HepG2 (cell line): ENCODE data around the gene AP3D1. TPM values are rescaled to one million over a fixed set of nuclear protein-coding genes. Genes with fewer than 3 reads are reported as not detected.
A peak's percentile ranks its signal among the peaks of the same experiment; 100 is the strongest.

Experiments used
- FOXM1 ChIP-seq: sonication (generic); formaldehyde crosslinking; IDR thresholded peaks from 2 replicates; pipeline ENCODE4 v1.5.0; 2020; ENCODE audit warnings: missing genetic modification reagents
- GATA4 ChIP-seq: sonication (generic); IDR thresholded peaks from 2 replicates; pipeline ENCODE4 v1.6.1; 2016; ENCODE audit warnings: antibody characterized with exemption, low read depth, borderline replicate concordance
- HDAC1 ChIP-seq: sonication (generic); formaldehyde crosslinking; IDR thresholded peaks from 2 replicates; pipeline ENCODE4 v1.5.1; 2020; ENCODE audit warnings: mild to moderate bottlenecking, missing genetic modification reagents
- HNRNPUL1 ChIP-seq: fragments of 200-400 bp; formaldehyde crosslinking; IDR thresholded peaks from 2 replicates; pipeline ENCODE4 v1.6.1; 2017; ENCODE audit warnings: low read depth, mild to moderate bottlenecking, low read length, moderate library complexity
- MAFF ChIP-seq: IDR thresholded peaks from 2 replicates; pipeline ENCODE4 v1.6.1; 2011; ENCODE audit warnings: low read depth, low read length, improper control_type of control experiment
- NFIB ChIP-seq: sonication (generic); formaldehyde crosslinking; IDR thresholded peaks from 2 replicates; pipeline ENCODE4 v1.9.0; 2021; ENCODE audit warnings: missing genetic modification reagents, mild to moderate bottlenecking, borderline replicate concordance
- SAP130 ChIP-seq: IDR thresholded peaks from 2 replicates; pipeline ENCODE4 v1.6.1; 2016; ENCODE audit warnings: low read depth
- SKI ChIP-seq: fragments of 450-650 bp; IDR thresholded peaks from one replicate; pipeline ENCODE4 v1.6.1; 2018; ENCODE audit warnings: mild to moderate bottlenecking; ENCODE audit not compliant: partially characterized antibody
- SMAD1 ChIP-seq: sonication (generic); formaldehyde crosslinking; IDR thresholded peaks from 2 replicates; pipeline ENCODE4 v1.4.0; 2020; ENCODE audit warnings: missing genetic modification reagents, low read depth, mild to moderate bottlenecking, borderline replicate concordance
- ZBTB7A ChIP-seq: sonication (generic); formaldehyde crosslinking; IDR thresholded peaks from 2 replicates; pipeline ENCODE4 v1.8.0; 2022; ENCODE audit warnings: mild to moderate bottlenecking, missing genetic modification reagents
- ZNF225 ChIP-seq: sonication (generic); formaldehyde crosslinking; IDR thresholded peaks from 2 replicates; pipeline ENCODE4 v1.4.0; 2020; ENCODE audit warnings: mild to moderate bottlenecking, missing genetic modification reagents
- ZNF230 ChIP-seq: sonication (generic); formaldehyde crosslinking; IDR thresholded peaks from 2 replicates; pipeline ENCODE4 v1.4.0; 2020; ENCODE audit warnings: mild to moderate bottlenecking, missing genetic modification reagents
- ZNF234 ChIP-seq: sonication (generic); formaldehyde crosslinking; conservative IDR thresholded peaks from 2 replicates; pipeline ENCODE4 v1.5.1; 2020; ENCODE audit warnings: mild to moderate bottlenecking, missing genetic modification reagents
- ZNF317 ChIP-seq: sonication (generic); formaldehyde crosslinking; IDR thresholded peaks from 2 replicates; pipeline ENCODE4 v1.5.0; 2020; ENCODE audit warnings: mild to moderate bottlenecking, missing genetic modification reagents
- ZNF510 ChIP-seq: sonication (generic); formaldehyde crosslinking; IDR thresholded peaks from 2 replicates; pipeline ENCODE4 v1.4.0; 2020; ENCODE audit warnings: low read depth, mild to moderate bottlenecking, missing genetic modification reagents
- ZZZ3 ChIP-seq: sonication (generic); formaldehyde crosslinking; IDR thresholded peaks from 2 replicates; pipeline ENCODE4 v1.4.0; 2020; ENCODE audit warnings: missing genetic modification reagents, mild to moderate bottlenecking, borderline replicate concordance
- polyA plus RNA-seq, 8 experiments: library from polyadenylated mRNA; depleted of rRNA in 3 of 8; stranded (reverse) in 7 of 8; unstranded in 1 of 8; fragments of >200 nt; fragmentation: Illumina TruSeq in 4 of 8; extraction: Trizol in 4 of 8; gene quantifications; 2 replicates each; pipeline versions ENCODE4 v1.2.1 to v1.2.3, GENCODE V29; 2011 to 2016; ENCODE audit warnings: low read depth in 4 of 8, missing spikeins in 1 of 8, mixed read lengths in 1 of 8; ENCODE audit not compliant: insufficient read depth in 1 of 8
- total RNA-seq, 5 experiments: library from RNA; depleted of rRNA; stranded (reverse); fragments of >200 nt; fragmentation: Illumina TruSeq; extraction: Trizol; gene quantifications; 2 replicates each; pipeline ENCODE4 v1.2.3, GENCODE V29; 2016; ENCODE audit warnings: low read depth in 1 of 5
- TF ChIP-seq, protein P1 (sequence below): sonication (generic); formaldehyde crosslinking; IDR thresholded peaks from 2 replicates; pipeline ENCODE4 v1.4.0; 2020; ENCODE audit warnings: low read depth, missing genetic modification reagents
- TF ChIP-seq, protein P2 (sequence below): sonication (generic); formaldehyde crosslinking; IDR thresholded peaks from 2 replicates; pipeline ENCODE4; 2020; ENCODE audit warnings: missing genetic modification reagents, mild to moderate bottlenecking, borderline replicate concordance
- TF ChIP-seq, protein P3 (sequence below): sonication (generic); formaldehyde crosslinking; IDR thresholded peaks from 2 replicates; pipeline ENCODE4 v1.5.0; 2020; ENCODE audit warnings: missing genetic modification reagents

AP3D1 gene
- total and polyA plus RNA-seq, 2 of the 13 experiments (the other 11 are each of a cell fraction or from before 2014, with no cell fraction given) = 68.0 to 82.6 TPM

DNA sequence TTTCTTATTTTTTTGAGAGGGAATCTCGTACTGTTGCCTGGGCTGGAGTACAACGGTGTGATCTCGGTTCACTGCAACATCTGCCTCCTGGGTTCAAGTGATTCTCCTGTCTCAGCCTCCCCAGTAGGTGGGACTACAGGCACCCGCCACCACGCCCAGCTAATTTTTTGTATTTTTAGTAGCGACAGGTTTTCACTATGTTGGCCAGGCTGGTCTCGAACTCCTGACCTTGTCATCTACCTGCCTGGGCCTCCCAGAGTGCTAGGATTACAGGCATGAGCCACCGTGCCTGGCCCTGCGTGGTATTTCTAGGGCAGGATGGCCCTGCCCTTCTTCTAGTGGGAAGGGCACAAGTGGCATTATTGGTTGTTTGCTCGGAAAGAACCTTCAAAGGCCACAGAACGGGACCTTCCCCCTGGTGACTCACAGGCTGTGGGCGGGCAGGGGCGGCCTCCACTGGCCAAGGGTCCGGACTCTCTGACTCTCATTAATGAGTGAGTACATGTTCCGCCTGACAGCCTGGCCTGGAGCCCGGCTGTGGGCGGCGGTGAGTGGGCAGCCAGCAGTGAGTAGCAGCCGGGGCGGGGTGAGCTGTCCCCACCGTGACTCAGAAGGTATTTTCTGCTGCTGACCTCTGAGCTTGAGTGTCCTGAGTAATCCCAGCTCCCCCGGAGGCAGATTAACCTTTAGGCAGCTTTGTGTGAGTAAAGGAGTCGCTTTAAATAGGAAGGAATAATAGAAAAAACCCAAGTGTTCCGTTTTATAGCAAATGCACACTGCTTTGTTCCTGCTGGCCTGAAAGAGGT is 17.5 kb upstream of the AP3D1 start (continued):
- TF ChIP-seq, protein P1, sequence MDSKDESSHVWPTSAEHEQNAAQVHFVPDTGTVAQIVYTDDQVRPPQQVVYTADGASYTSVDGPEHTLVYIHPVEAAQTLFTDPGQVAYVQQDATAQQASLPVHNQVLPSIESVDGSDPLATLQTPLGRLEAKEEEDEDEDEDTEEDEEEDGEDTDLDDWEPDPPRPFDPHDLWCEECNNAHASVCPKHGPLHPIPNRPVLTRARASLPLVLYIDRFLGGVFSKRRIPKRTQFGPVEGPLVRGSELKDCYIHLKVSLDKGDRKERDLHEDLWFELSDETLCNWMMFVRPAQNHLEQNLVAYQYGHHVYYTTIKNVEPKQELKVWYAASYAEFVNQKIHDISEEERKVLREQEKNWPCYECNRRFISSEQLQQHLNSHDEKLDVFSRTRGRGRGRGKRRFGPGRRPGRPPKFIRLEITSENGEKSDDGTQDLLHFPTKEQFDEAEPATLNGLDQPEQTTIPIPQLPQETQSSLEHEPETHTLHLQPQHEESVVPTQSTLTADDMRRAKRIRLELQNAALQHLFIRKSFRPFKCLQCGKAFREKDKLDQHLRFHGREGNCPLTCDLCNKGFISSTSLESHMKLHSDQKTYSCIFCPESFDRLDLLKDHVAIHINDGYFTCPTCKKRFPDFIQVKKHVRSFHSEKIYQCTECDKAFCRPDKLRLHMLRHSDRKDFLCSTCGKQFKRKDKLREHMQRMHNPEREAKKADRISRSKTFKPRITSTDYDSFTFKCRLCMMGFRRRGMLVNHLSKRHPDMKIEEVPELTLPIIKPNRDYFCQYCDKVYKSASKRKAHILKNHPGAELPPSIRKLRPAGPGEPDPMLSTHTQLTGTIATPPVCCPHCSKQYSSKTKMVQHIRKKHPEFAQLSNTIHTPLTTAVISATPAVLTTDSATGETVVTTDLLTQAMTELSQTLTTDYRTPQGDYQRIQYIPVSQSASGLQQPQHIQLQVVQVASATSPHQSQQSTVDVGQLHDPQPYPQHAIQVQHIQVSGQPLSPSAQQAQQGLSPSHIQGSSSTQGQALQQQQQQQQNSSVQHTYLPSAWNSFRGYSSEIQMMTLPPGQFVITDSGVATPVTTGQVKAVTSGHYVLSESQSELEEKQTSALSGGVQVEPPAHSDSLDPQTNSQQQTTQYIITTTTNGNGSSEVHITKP (CRISPR knock-in tag) = peak; percentile 91; the same call in 1 of the 2 replicates
- TF ChIP-seq FOXM1 (CRISPR knock-in tag) (no peak), SAP130 (peak; percentile 96), HNRNPUL1 (no peak), ZNF510 (0 out of 2 replicates have a peak, but pooled peaks have one; percentile 22), SMAD1 (CRISPR knock-in tag) (no peak), ZZZ3 (CRISPR knock-in tag) (no peak), HDAC1 (CRISPR knock-in tag) (peak; percentile 93), SKI (peak; percentile 93), NFIB (no peak), MAFF (no peak), GATA4 (no peak), ZNF230 (peak; percentile 21; the same call in 1 of the 2 replicates), ZNF317 (CRISPR knock-in tag) (0 out of 2 replicates have a peak, but pooled peaks have one; percentile 24), ZNF234 (no peak), ZNF225 (CRISPR knock-in tag) (no peak), ZBTB7A (CRISPR knock-in tag) (no peak; the same call in 1 of the 2 replicates)
- TF ChIP-seq, protein P2, sequence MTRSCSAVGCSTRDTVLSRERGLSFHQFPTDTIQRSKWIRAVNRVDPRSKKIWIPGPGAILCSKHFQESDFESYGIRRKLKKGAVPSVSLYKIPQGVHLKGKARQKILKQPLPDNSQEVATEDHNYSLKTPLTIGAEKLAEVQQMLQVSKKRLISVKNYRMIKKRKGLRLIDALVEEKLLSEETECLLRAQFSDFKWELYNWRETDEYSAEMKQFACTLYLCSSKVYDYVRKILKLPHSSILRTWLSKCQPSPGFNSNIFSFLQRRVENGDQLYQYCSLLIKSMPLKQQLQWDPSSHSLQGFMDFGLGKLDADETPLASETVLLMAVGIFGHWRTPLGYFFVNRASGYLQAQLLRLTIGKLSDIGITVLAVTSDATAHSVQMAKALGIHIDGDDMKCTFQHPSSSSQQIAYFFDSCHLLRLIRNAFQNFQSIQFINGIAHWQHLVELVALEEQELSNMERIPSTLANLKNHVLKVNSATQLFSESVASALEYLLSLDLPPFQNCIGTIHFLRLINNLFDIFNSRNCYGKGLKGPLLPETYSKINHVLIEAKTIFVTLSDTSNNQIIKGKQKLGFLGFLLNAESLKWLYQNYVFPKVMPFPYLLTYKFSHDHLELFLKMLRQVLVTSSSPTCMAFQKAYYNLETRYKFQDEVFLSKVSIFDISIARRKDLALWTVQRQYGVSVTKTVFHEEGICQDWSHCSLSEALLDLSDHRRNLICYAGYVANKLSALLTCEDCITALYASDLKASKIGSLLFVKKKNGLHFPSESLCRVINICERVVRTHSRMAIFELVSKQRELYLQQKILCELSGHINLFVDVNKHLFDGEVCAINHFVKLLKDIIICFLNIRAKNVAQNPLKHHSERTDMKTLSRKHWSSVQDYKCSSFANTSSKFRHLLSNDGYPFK (CRISPR knock-in tag) = peak; percentile 50; the same call in 1 of the 2 replicates
- TF ChIP-seq, protein P3, sequence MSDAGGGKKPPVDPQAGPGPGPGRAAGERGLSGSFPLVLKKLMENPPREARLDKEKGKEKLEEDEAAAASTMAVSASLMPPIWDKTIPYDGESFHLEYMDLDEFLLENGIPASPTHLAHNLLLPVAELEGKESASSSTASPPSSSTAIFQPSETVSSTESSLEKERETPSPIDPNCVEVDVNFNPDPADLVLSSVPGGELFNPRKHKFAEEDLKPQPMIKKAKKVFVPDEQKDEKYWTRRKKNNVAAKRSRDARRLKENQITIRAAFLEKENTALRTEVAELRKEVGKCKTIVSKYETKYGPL (CRISPR knock-in tag) = no peak
